Measurements from ENCODE around the gene GLT8D2.

The GLT8D2 gene

GRCh38 chr12:104010606-104011169, 39.3 kb downstream of the GLT8D2 start:
- in situ Hi-C loops (cut with MboI; ENCODE audit: low sequenced_read_pairs, unreplicated experiment) = no loop called here
- DNase-seq (ENCODE audit: low spot score) = no peak
- TF ChIP-seq, protein P1, sequence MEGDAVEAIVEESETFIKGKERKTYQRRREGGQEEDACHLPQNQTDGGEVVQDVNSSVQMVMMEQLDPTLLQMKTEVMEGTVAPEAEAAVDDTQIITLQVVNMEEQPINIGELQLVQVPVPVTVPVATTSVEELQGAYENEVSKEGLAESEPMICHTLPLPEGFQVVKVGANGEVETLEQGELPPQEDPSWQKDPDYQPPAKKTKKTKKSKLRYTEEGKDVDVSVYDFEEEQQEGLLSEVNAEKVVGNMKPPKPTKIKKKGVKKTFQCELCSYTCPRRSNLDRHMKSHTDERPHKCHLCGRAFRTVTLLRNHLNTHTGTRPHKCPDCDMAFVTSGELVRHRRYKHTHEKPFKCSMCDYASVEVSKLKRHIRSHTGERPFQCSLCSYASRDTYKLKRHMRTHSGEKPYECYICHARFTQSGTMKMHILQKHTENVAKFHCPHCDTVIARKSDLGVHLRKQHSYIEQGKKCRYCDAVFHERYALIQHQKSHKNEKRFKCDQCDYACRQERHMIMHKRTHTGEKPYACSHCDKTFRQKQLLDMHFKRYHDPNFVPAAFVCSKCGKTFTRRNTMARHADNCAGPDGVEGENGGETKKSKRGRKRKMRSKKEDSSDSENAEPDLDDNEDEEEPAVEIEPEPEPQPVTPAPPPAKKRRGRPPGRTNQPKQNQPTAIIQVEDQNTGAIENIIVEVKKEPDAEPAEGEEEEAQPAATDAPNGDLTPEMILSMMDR (IDR thresholded peaks at IDR 0.05; ENCODE audit: borderline replicate concordance, control extremely low read depth, extremely low read depth, insufficient read depth, missing control alignments) = no peak

GRCh38 chr12:104010121-104010520, 39.9 kb downstream of the GLT8D2 start:
- DNase-seq (ENCODE audit: low spot score) = no peak
- TF ChIP-seq, protein P1 (IDR thresholded peaks at IDR 0.05; ENCODE audit: borderline replicate concordance, control extremely low read depth, extremely low read depth, insufficient read depth, missing control alignments) = no peak
- in situ Hi-C loops (cut with MboI; ENCODE audit: low sequenced_read_pairs, unreplicated experiment) = no loop called here

GRCh38 chr12:104006929-104007328, 43.1 kb downstream of the GLT8D2 start:
- TF ChIP-seq, protein P1 (IDR thresholded peaks at IDR 0.05; ENCODE audit: borderline replicate concordance, control extremely low read depth, extremely low read depth, insufficient read depth, missing control alignments) = no peak
- no peak for DNase-seq (ENCODE audit: low spot score)
- in situ Hi-C loops (cut with MboI; ENCODE audit: low sequenced_read_pairs, unreplicated experiment) = no loop called here

DNA sequence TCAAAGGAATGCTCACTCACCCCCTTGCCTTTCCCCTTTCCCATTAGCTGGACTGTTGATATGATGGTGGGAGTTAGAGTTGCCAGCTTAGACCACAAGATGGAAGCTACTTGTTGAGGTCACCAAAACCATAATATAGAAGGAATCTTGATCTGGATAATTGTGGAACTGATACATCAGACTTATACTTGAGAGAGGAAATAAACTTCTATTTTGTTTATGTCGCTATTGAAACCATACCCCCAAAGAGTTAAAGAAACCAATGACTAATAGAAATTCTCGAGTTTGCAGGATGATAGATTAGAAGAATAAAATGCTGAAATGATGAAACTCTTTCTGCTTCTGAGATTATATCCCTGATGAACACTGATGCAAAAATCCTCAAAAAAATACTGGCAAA, 46.4 kb downstream of the GLT8D2 start:
- in situ Hi-C loops (cut with MboI; ENCODE audit: low sequenced_read_pairs, unreplicated experiment) = no loop called here
- TF ChIP-seq, protein P1 (IDR thresholded peaks at IDR 0.05; ENCODE audit: borderline replicate concordance, control extremely low read depth, extremely low read depth, insufficient read depth, missing control alignments) = no peak
- DNase-seq (ENCODE audit: low spot score) = no peak

DNA sequence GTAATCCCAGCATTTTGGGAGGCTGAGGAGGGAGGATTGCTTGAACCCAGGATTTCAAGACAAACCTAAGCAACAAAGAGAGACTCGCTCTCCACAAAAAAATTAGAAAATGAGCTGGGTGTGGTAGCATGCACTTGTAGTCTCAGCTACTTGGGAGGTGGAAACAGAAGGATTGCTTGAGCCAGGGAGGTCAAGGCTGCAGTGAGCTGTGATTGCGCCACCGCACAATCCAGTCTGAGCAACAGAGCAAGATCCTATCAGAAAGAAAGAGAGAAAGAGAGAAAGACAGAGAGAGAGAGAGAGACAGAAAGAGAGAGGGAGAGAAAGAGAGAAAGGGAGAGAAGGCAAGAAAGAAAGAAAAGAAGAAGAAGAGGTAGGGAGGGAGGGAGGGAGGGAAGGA, 47.3 kb downstream of the GLT8D2 start:
- in situ Hi-C loops (cut with MboI; ENCODE audit: low sequenced_read_pairs, unreplicated experiment) = no loop called here
- TF ChIP-seq, protein P1 (IDR thresholded peaks at IDR 0.05; ENCODE audit: borderline replicate concordance, control extremely low read depth, extremely low read depth, insufficient read depth, missing control alignments) = no peak
- DNase-seq (ENCODE audit: low spot score) = no peak

GRCh38 chr12:104000807-104001434, 49.1 kb downstream of the GLT8D2 start:
- TF ChIP-seq, protein P1 (IDR thresholded peaks at IDR 0.05; ENCODE audit: borderline replicate concordance, control extremely low read depth, extremely low read depth, insufficient read depth, missing control alignments) = no peak
- in situ Hi-C loops (cut with MboI; ENCODE audit: low sequenced_read_pairs, unreplicated experiment) = no loop called here
- DNase-seq (ENCODE audit: low spot score) = no peak

All from GM13976 (cell line).